RWPE2 (cell line): ENCODE measurements around the gene CORO2B.
A peak's percentile ranks its signal among the peaks of the same experiment; 100 is the strongest.

Experiments
- ATAC-seq: fragments of 200-7000 bp; cut with Tn5 transposase; 3 replicates; pipeline ENCODE4 v1.9.1; 2021; ENCODE audit warnings: low read depth
- DNase-seq: peaks from one replicate; pipeline ENCODE4 v3.0.0-alpha.2; 2020; ENCODE audit warnings: low spot score
- H3K27ac ChIP-seq: fragments of 450-650 bp; 2 replicates; pipeline ENCODE4 v1.5.1; 2017; ENCODE audit warnings: mild to moderate bottlenecking; ENCODE audit not compliant: poor library complexity, severe bottlenecking
- H3K27me3 ChIP-seq: fragments of 250-450 bp; sonication (Bioruptor Pico); 2 replicates; pipeline ENCODE4 v1.5.1; 2021; ENCODE audit warnings: mild to moderate bottlenecking, moderate library complexity; ENCODE audit not compliant: insufficient read depth, poor library complexity, severe bottlenecking
- H3K36me3 ChIP-seq: fragments of 250-450 bp; sonication (Bioruptor Pico); 2 replicates; pipeline ENCODE4 v1.5.1; 2020; ENCODE audit warnings: low read depth, mild to moderate bottlenecking, moderate library complexity
- H3K4me1 ChIP-seq: fragments of 250-450 bp; sonication (Bioruptor Pico); 2 replicates; pipeline ENCODE4 v1.5.1; 2021; ENCODE audit warnings: mild to moderate bottlenecking, moderate library complexity; ENCODE audit not compliant: insufficient read depth, poor library complexity, severe bottlenecking
- H3K4me3 ChIP-seq: fragments of 250-450 bp; sonication (Bioruptor Pico); 2 replicates; pipeline ENCODE4 v1.5.1; 2021; ENCODE audit warnings: mild to moderate bottlenecking, moderate library complexity; ENCODE audit not compliant: severe bottlenecking
- H3K9me3 ChIP-seq: fragments of 250-450 bp; sonication (Bioruptor Pico); 2 replicates; pipeline ENCODE4 v1.5.1; 2021; ENCODE audit warnings: mild to moderate bottlenecking, moderate library complexity; ENCODE audit not compliant: severe bottlenecking
- CTCF ChIP-seq: fragments of 450-650 bp; IDR thresholded peaks from one replicate; pipeline ENCODE4 v1.5.1; 2017; ENCODE audit warnings: mild to moderate bottlenecking, moderate library complexity; ENCODE audit not compliant: poor library complexity, severe bottlenecking

The CORO2B gene

GRCh38 chr15:68590721-68591389 is 12.1 kb downstream of the CORO2B start:
- ATAC-seq (no peak), DNase-seq (no peak)
- Histone ChIP-seq H3K27ac (no peak overlapping the region), H3K4me3 (no peak overlapping the region), H3K4me1 (peaks cover 10% of the 10 kb centered on the region), H3K27me3 (no peaks in the 10 kb centered on the region), H3K9me3 (no peaks in the 10 kb centered on the region), H3K36me3 (no peaks in the 10 kb centered on the region)
- no peak for TF ChIP-seq CTCF

- no peak overlapping the region for H3K27ac ChIP-seq
- no peak for TF ChIP-seq CTCF
- H3K27me3 ChIP-seq: no peaks in the 10 kb centered on the region
- no peaks in the 10 kb centered on the region for H3K36me3 ChIP-seq
- no peaks in the 10 kb centered on the region for H3K4me1 ChIP-seq
- DNase-seq (no peak), ATAC-seq (0 out of 3 replicates have a peak, but pooled peaks have one; percentile 11)
- H3K4me3 ChIP-seq: no peak overlapping the region
- H3K9me3 ChIP-seq: no peaks in the 10 kb centered on the region
These were observed 13.3 kb downstream of the CORO2B start for GRCh38 chr15:68592054-68592453.

GRCh38 chr15:68592544-68592943 is 13.8 kb downstream of the CORO2B start:
- H3K4me3 ChIP-seq: no peak overlapping the region
- ATAC-seq (no peak), DNase-seq (no peak)
- no peak overlapping the region for H3K27ac ChIP-seq
- H3K9me3 ChIP-seq: no peaks in the 10 kb centered on the region
- no peak for TF ChIP-seq CTCF
- no peaks in the 10 kb centered on the region for H3K4me1 ChIP-seq
- H3K36me3 ChIP-seq: no peaks in the 10 kb centered on the region
- no peaks in the 10 kb centered on the region for H3K27me3 ChIP-seq

- no peaks in the 10 kb centered on the region for H3K36me3 ChIP-seq
- no peaks in the 10 kb centered on the region for H3K9me3 ChIP-seq
- no peak for DNase-seq
- TF ChIP-seq CTCF: no peak
- H3K4me1 ChIP-seq: no peaks in the 10 kb centered on the region
- H3K27ac ChIP-seq: no peak overlapping the region
- no peaks in the 10 kb centered on the region for H3K27me3 ChIP-seq
- no peak for ATAC-seq
- no peak overlapping the region for H3K4me3 ChIP-seq
These were observed 14.5 kb downstream of the CORO2B start for GRCh38 chr15:68593341-68593740.

- no peaks in the 10 kb centered on the region for H3K9me3 ChIP-seq
- H3K27ac ChIP-seq: no peak overlapping the region
- no peaks in the 10 kb centered on the region for H3K27me3 ChIP-seq
- ATAC-seq (no peak; the same call in 2 of the 3 replicates), DNase-seq (no peak)
- no peak for TF ChIP-seq CTCF
- no peak overlapping the region for H3K4me3 ChIP-seq
- H3K4me1 ChIP-seq: no peaks in the 10 kb centered on the region
- no peaks in the 10 kb centered on the region for H3K36me3 ChIP-seq
These were observed 15.2 kb downstream of the CORO2B start for GRCh38 chr15:68593828-68594532.
